GM19238 (cell line): Measurements from ENCODE around the gene PODXL2.

Experiments used
- DNase-seq: peaks from one replicate; pipeline ENCODE4 v3.0.0; 2011; ENCODE audit warnings: low spot score; ENCODE audit not compliant: insufficient read length

Gene PODXL2

GRCh38 chr3:127720985-127721935, 92.3 kb downstream of the PODXL2 start:
- DNase-seq = no peak

DNA sequence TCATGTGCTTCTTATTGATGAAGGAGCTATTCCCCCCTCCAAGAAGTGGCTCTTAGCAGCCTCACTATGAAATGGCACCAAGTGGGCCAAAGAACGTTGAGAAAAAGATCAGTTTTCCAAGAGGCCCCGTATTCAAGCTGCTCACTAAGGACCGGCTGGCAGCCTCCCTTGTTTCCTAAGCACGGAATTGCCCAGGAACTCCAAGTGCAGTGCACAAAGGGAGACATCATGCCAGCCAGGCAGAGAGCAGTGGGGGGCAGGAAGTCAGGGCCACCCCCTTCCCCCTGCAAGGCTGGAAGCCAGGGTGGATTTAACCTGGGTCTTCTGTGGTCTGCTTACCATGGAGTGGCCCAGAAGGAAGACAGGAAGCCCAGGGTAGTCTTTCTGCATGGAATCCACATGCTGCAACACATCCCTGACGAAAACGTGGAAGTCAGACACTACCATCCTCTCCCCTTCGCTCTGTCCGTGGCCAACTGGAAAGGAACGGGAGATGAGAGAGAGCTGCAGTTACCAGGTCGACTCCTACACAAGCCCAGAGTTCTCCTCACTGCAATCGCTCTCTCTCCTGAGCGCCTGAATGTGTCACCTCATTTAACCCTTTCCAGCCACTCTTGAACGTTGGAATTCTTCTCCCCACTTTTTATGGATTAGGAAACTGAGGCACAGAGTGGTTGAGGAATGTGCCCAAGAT, 93.3 kb downstream of the PODXL2 start:
- no peak for DNase-seq
